HepG2 (cell line): Measurements from ENCODE around the gene SMPD2. TPM values are rescaled to one million over a fixed set of nuclear protein-coding genes. Genes with fewer than 3 reads are reported as not detected.
A peak's percentile ranks its signal among the peaks of the same experiment; 100 is the strongest.

ENCODE experiments used
- ATAC-seq: fragments of 200-7000 bp; cut with Tn5 transposase; 3 replicates; pipeline ENCODE4 v1.9.1; 2020; ENCODE audit warnings: mild to moderate bottlenecking, moderate library complexity
- BruUV-seq: library from RNA; stranded (reverse); fragments of 400-500 nt; replicated peaks from 2 replicates; lab custom pipeline; 2021; lab: Mats Ljungman, UMichigan
- CTCF ChIA-PET: fragments of 300-600 bp; formaldehyde crosslinking; extraction: SDS; loops from one replicate; lab custom pipeline; 2021; ENCODE audit warnings: low total read pairs, inconsistent platforms, low intra/inter-chr PET ratio; lab: Yijun Ruan, JAX
- POLR2A ChIA-PET: fragments of 350-600 bp; sonication (Branson Sonifier 250); formaldehyde crosslinking; loops from one replicate; lab custom pipeline; 2020; ENCODE audit warnings: antibody characterized with exemption, inconsistent platforms; lab: Yijun Ruan, JAX
- DNase-seq: peaks from one replicate; pipeline ENCODE4 v3.0.0-alpha.2; 2015; ENCODE audit warnings: low spot score
- FAIRE-seq: peaks from 3 replicates; lab custom pipeline; 2011; peaks lifted over from hg19 to GRCh38; lab: Jason Lieb, UNC
- H2AFZ ChIP-seq: one replicate; pipeline ENCODE4 v1.6.1; 2011; ENCODE audit warnings: low read length, inconsistent platforms
- H3K27ac ChIP-seq: fragments of 300-600 bp; 3 replicates; pipeline ENCODE4 v1.8.0; 2011; ENCODE audit warnings: mixed run types, mild to moderate bottlenecking, mixed read lengths, low read length, inconsistent platforms; ENCODE audit not compliant: insufficient read depth; ENCODE audit errors: extremely low read length
- H3K27me3 ChIP-seq, 2 experiments: fragments of 200-600 bp in 1 of 2; 2 replicates in 1 of 2; 3 replicates in 1 of 2; pipeline versions ENCODE4 v1.6.0 to v1.8.0; 2011; ENCODE audit warnings: low read length in 2 of 2, mild to moderate bottlenecking in 2 of 2, moderate library complexity in 2 of 2, inconsistent platforms in 1 of 2; ENCODE audit not compliant: insufficient read depth in 2 of 2, control insufficient read depth in 1 of 2
- H3K36me3 ChIP-seq, 2 experiments: fragments of 200-600 bp in 1 of 2; replicated peaks in 1 of 2; 2 replicates in 1 of 2; 3 replicates in 1 of 2; pipeline versions ENCODE4 v1.5.1 to v1.8.0; 2011; ENCODE audit warnings: low read length in 2 of 2, inconsistent platforms in 1 of 2; ENCODE audit not compliant: insufficient read depth in 2 of 2, control insufficient read depth in 1 of 2
- H3K4me1 ChIP-seq: 2 replicates; pipeline ENCODE4 v1.5.1; 2012; ENCODE audit warnings: low read length, inconsistent platforms; ENCODE audit not compliant: insufficient read depth
- H3K4me2 ChIP-seq: 2 replicates; pipeline ENCODE4 v1.6.0; 2011; ENCODE audit warnings: low read depth, low read length, inconsistent platforms
- H3K4me3 ChIP-seq, 3 experiments: fragments of 200-600 bp in 1 of 3; sonication (generic), shearing (Covaris generic) in 1 of 3; replicated peaks in 1 of 3; 2 replicates each; pipeline ENCODE4 v1.5.1; 2011 to 2016; ENCODE audit warnings: low read length in 3 of 3, inconsistent platforms in 2 of 3, low read depth in 2 of 3, mild to moderate bottlenecking in 2 of 3, control low read depth in 1 of 3, mixed read lengths in 1 of 3; ENCODE audit not compliant: insufficient read depth in 1 of 3
- H3K79me2 ChIP-seq: one replicate; pipeline ENCODE4 v1.6.1; 2011; ENCODE audit warnings: low read length, inconsistent platforms; ENCODE audit not compliant: insufficient read depth
- H3K9ac ChIP-seq: 2 replicates; pipeline ENCODE4 v1.6.0; 2011; ENCODE audit warnings: mild to moderate bottlenecking, low read depth, low read length, inconsistent platforms; ENCODE audit not compliant: insufficient read depth
- H3K9me3 ChIP-seq: 2 replicates; pipeline ENCODE4 v1.5.1; 2012; ENCODE audit warnings: mild to moderate bottlenecking, low read length
- H4K20me1 ChIP-seq: 2 replicates; pipeline ENCODE4 v1.6.0; 2011; ENCODE audit warnings: inconsistent platforms, mild to moderate bottlenecking, low read length, moderate library complexity; ENCODE audit not compliant: insufficient read depth
- GABPB1 ChIP-seq: IDR thresholded peaks from 2 replicates; pipeline ENCODE4 v1.6.1; 2016; ENCODE audit warnings: mild to moderate bottlenecking, missing genetic modification reagents, moderate library complexity, missing compliant biosample characterization
- SMARCC2 ChIP-seq: fragments of 450-650 bp; IDR thresholded peaks from 2 replicates; pipeline ENCODE4 v1.6.1; 2017; ENCODE audit warnings: antibody characterized with exemption, mild to moderate bottlenecking
- ZBTB21 ChIP-seq: sonication (generic); formaldehyde crosslinking; IDR thresholded peaks from 2 replicates; pipeline ENCODE4 v1.4.0; 2020; ENCODE audit warnings: missing genetic modification reagents
- ZNF121 ChIP-seq: sonication (generic); formaldehyde crosslinking; IDR thresholded peaks from 2 replicates; pipeline ENCODE4 v1.5.0; 2020; ENCODE audit warnings: mild to moderate bottlenecking, missing genetic modification reagents
- ZNF251 ChIP-seq: sonication (generic); formaldehyde crosslinking; IDR thresholded peaks from 2 replicates; pipeline ENCODE4 v1.9.0; 2021; ENCODE audit warnings: mild to moderate bottlenecking, missing genetic modification reagents
- ZNF549 ChIP-seq: sonication (generic); formaldehyde crosslinking; IDR thresholded peaks from 2 replicates; pipeline ENCODE4 v1.5.0; 2020; ENCODE audit warnings: missing genetic modification reagents
- ZNF558 ChIP-seq: sonication (generic); formaldehyde crosslinking; IDR thresholded peaks from 2 replicates; pipeline ENCODE4 v1.9.0; 2022; ENCODE audit warnings: mild to moderate bottlenecking, missing genetic modification reagents, borderline replicate concordance
- ZNF724P ChIP-seq: sonication (generic); formaldehyde crosslinking; IDR thresholded peaks from 2 replicates; pipeline ENCODE4 v1.8.0; 2022; ENCODE audit warnings: missing genetic modification reagents, borderline replicate concordance
- WGBS: methylation state at CpG from one replicate; pipeline ENCODE4 v1.1.6; 2017; ENCODE audit warnings: low lambda C conversion rate; 5-methylcytosine and 5-hydroxymethylcytosine counted together
- in situ Hi-C: cut with HindIII; loops from 2 replicates; pipeline ENCODE4 v1.10.0; 2017; ENCODE audit warnings: low pct_unique_long_range_greater_than_20kb; ENCODE audit not compliant: extremely low pct_ligation_motif_present
- intact Hi-C: fragments of 100-400 bp; cut with micrococcal nuclease; formaldehyde crosslinking; loops from one replicate; pipeline ENCODE4 v1.10.0; 2022; ENCODE audit not compliant: unreplicated experiment
- polyA plus RNA-seq, 8 experiments: library from polyadenylated mRNA; depleted of rRNA in 3 of 8; stranded (reverse) in 7 of 8; unstranded in 1 of 8; fragments of >200 nt; fragmentation: Illumina TruSeq in 4 of 8; extraction: Trizol in 4 of 8; gene quantifications; 2 replicates each; pipeline versions ENCODE4 v1.2.1 to v1.2.3, GENCODE V29; 2011 to 2016; ENCODE audit warnings: low read depth in 4 of 8, missing spikeins in 1 of 8, mixed read lengths in 1 of 8; ENCODE audit not compliant: insufficient read depth in 1 of 8
- total RNA-seq, 5 experiments: library from RNA; depleted of rRNA; stranded (reverse); fragments of >200 nt; fragmentation: Illumina TruSeq; extraction: Trizol; gene quantifications; 2 replicates each; pipeline ENCODE4 v1.2.3, GENCODE V29; 2016; ENCODE audit warnings: low read depth in 1 of 5
- TF ChIP-seq, protein P1 (sequence below): sonication (generic); formaldehyde crosslinking; IDR thresholded peaks from 2 replicates; pipeline ENCODE4 v1.8.0; 2022; ENCODE audit warnings: low read depth, missing genetic modification reagents
- TF ChIP-seq, protein P2 (sequence below): sonication (generic); formaldehyde crosslinking; IDR thresholded peaks from 2 replicates; pipeline ENCODE4 v1.4.0; 2020; ENCODE audit warnings: missing genetic modification reagents
- TF ChIP-seq, protein P3 (sequence below): sonication (generic); formaldehyde crosslinking; IDR thresholded peaks from 2 replicates; pipeline ENCODE4 v1.8.1; 2023; ENCODE audit warnings: missing genetic modification reagents, inconsistent platforms, borderline replicate concordance
- TF ChIP-seq, protein P4 (sequence below): sonication (generic); formaldehyde crosslinking; IDR thresholded peaks from 2 replicates; pipeline ENCODE4 v1.4.0; 2020; ENCODE audit warnings: missing genetic modification reagents

Gene SMPD2
- total and polyA plus RNA-seq, 2 of the 13 experiments (the other 11 are each of a cell fraction or from before 2014, with no cell fraction given): 5.9 to 10.6 TPM

DNA sequence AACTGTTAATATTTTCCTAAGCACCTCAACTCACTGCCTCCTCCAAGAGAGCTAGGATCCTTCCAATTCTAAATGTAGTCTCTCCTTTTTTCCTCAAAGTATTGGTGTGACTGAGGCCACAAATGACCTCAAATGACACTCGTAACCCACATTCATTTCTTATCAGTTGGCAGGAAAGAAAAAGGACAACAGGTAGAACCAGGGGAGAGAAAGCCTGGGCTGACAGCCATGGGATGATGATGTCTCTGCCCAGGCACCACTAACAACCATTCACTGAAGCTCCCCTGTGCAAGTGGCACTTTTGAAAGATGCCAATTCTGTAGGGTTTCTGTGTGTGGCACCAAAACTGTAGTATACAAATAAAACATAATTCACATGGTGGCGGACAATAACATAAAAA is 35.1 kb downstream of the SMPD2 start (continued):
- TF ChIP-seq, protein P1, sequence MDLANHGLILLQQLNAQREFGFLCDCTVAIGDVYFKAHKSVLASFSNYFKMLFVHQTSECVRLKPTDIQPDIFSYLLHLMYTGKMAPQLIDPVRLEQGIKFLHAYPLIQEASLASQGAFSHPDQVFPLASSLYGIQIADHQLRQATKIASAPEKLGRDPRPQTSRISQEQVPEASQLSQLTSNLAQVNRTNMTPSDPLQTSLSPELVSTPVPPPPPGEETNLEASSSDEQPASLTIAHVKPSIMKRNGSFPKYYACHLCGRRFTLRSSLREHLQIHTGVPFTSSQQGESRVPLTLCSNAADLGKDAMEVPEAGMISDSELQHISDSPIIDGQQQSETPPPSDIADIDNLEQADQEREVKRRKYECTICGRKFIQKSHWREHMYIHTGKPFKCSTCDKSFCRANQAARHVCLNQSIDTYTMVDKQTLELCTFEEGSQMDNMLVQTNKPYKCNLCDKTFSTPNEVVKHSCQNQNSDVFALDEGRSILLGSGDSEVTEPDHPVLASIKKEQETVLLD (CRISPR knock-in tag): no peak
- no peak for TF ChIP-seq SMARCC2
- TF ChIP-seq ZNF724P (CRISPR knock-in tag): no peak
- no peak for TF ChIP-seq GABPB1
- no peak for TF ChIP-seq ZNF549
- TF ChIP-seq, protein P2, sequence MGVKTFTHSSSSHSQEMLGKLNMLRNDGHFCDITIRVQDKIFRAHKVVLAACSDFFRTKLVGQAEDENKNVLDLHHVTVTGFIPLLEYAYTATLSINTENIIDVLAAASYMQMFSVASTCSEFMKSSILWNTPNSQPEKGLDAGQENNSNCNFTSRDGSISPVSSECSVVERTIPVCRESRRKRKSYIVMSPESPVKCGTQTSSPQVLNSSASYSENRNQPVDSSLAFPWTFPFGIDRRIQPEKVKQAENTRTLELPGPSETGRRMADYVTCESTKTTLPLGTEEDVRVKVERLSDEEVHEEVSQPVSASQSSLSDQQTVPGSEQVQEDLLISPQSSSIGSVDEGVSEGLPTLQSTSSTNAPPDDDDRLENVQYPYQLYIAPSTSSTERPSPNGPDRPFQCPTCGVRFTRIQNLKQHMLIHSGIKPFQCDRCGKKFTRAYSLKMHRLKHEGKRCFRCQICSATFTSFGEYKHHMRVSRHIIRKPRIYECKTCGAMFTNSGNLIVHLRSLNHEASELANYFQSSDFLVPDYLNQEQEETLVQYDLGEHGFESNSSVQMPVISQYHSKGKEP (CRISPR knock-in tag): no peak
- TF ChIP-seq, protein P3, sequence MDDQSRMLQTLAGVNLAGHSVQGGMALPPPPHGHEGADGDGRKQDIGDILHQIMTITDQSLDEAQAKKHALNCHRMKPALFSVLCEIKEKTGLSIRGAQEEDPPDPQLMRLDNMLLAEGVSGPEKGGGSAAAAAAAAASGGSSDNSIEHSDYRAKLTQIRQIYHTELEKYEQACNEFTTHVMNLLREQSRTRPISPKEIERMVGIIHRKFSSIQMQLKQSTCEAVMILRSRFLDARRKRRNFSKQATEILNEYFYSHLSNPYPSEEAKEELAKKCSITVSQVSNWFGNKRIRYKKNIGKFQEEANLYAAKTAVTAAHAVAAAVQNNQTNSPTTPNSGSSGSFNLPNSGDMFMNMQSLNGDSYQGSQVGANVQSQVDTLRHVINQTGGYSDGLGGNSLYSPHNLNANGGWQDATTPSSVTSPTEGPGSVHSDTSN (CRISPR knock-in tag): no peak

DNA sequence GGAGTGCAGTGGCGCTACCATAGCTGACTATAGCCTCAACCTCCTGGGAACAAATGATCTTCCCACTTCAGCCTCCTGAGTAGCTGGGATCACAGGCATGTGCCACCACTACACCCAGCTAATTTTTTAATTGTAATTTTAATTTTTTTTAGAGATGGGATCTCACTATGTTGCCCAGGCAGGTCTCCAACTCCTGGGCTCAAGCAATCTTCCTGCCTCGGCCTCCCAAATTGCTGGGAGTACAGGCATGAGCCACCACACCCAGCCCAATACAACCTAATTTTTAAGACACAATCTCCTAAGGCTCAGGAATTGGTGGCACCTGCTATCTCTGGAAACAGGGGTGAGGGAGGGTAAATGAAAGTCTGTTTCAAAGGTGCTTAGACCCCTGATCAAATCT is 36.7 kb downstream of the SMPD2 start:
- WGBS: 97% methylated on average over 2 of the region's 2 CpGs
- H3K36me3 ChIP-seq: peaks cover 9 to 37% of the 10 kb centered on the region in 2 experiments; a peak in 4 of 5 replicates
- H3K9me3 ChIP-seq: no peaks in the 10 kb centered on the region
- peaks cover 59% of the 10 kb centered on the region for H3K4me1 ChIP-seq
- in situ Hi-C loops (no loop called here), intact Hi-C loops (no loop called here)
- TF ChIP-seq ZNF558 (CRISPR knock-in tag) (no peak), ZBTB21 (CRISPR knock-in tag) (no peak), ZNF121 (CRISPR knock-in tag) (0 out of 2 replicates have a peak, but pooled peaks have one; percentile 39), ZNF251 (no peak)
- TF ChIP-seq, protein P4, sequence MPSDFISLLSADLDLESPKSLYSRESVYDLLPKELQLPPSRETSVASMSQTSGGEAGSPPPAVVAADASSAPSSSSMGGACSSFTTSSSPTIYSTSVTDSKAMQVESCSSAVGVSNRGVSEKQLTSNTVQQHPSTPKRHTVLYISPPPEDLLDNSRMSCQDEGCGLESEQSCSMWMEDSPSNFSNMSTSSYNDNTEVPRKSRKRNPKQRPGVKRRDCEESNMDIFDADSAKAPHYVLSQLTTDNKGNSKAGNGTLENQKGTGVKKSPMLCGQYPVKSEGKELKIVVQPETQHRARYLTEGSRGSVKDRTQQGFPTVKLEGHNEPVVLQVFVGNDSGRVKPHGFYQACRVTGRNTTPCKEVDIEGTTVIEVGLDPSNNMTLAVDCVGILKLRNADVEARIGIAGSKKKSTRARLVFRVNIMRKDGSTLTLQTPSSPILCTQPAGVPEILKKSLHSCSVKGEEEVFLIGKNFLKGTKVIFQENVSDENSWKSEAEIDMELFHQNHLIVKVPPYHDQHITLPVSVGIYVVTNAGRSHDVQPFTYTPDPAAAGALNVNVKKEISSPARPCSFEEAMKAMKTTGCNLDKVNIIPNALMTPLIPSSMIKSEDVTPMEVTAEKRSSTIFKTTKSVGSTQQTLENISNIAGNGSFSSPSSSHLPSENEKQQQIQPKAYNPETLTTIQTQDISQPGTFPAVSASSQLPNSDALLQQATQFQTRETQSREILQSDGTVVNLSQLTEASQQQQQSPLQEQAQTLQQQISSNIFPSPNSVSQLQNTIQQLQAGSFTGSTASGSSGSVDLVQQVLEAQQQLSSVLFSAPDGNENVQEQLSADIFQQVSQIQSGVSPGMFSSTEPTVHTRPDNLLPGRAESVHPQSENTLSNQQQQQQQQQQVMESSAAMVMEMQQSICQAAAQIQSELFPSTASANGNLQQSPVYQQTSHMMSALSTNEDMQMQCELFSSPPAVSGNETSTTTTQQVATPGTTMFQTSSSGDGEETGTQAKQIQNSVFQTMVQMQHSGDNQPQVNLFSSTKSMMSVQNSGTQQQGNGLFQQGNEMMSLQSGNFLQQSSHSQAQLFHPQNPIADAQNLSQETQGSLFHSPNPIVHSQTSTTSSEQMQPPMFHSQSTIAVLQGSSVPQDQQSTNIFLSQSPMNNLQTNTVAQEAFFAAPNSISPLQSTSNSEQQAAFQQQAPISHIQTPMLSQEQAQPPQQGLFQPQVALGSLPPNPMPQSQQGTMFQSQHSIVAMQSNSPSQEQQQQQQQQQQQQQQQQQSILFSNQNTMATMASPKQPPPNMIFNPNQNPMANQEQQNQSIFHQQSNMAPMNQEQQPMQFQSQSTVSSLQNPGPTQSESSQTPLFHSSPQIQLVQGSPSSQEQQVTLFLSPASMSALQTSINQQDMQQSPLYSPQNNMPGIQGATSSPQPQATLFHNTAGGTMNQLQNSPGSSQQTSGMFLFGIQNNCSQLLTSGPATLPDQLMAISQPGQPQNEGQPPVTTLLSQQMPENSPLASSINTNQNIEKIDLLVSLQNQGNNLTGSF (CRISPR knock-in tag): no peak
- H2AFZ ChIP-seq: no peak overlapping the region
- H3K79me2 ChIP-seq: peaks cover 22% of the 10 kb centered on the region
- DNase-seq: no peak
- CTCF ChIA-PET: no interaction called here
- BruUV-seq: no TSS peak
- FAIRE-seq: no peak
- POLR2A ChIA-PET: no interaction called here
- peak overlapping the region; percentile 30 for H3K27ac ChIP-seq
- no peak overlapping the region for H3K9ac ChIP-seq
- H3K4me2 ChIP-seq: peak overlapping the region; percentile 65; the same call in 1 of the 2 replicates
- H3K27me3 ChIP-seq: no peaks in the 10 kb centered on the region
- ATAC-seq: no peak
- no peaks in the 10 kb centered on the region for H4K20me1 ChIP-seq
- no peak overlapping the region for H3K4me3 ChIP-seq
